SU-DHL-6 (cell line): Measurements from ENCODE around the gene TKFC.

Source experiments
- H2AFZ ChIP-seq: fragments of 200-600 bp; sonication (generic); 2 replicates; pipeline ENCODE4 v1.6.1; 2014; ENCODE audit warnings: low read depth, mild to moderate bottlenecking, moderate library complexity, mixed read lengths, antibody characterized with exemption, low read length; ENCODE audit not compliant: severe bottlenecking
- H3F3A ChIP-seq: fragments of 200-600 bp; shearing (Covaris generic); 2 replicates; pipeline ENCODE4 v1.6.0; 2016; ENCODE audit warnings: antibody characterized with exemption, mild to moderate bottlenecking; ENCODE audit not compliant: insufficient read depth
- H3K27ac ChIP-seq: fragments of 200-600 bp; sonication (generic); 2 replicates; pipeline ENCODE4 v1.5.1; 2016; ENCODE audit warnings: low read depth, mild to moderate bottlenecking, low read length, moderate library complexity, mixed read lengths
- H3K27me3 ChIP-seq: fragments of 200-600 bp; sonication (generic), shearing (Covaris generic); 2 replicates; pipeline ENCODE4 v1.6.0; 2014; ENCODE audit warnings: mild to moderate bottlenecking, low read length
- H3K36me3 ChIP-seq: fragments of 200-600 bp; sonication (generic); 2 replicates; pipeline ENCODE4 v1.6.1; 2014; ENCODE audit warnings: mild to moderate bottlenecking, low read length, mixed read lengths
- H3K4me2 ChIP-seq: fragments of 300-600, 200-600 bp; shearing (Covaris generic), sonication (generic); 2 replicates; pipeline ENCODE4 v1.6.0; 2014; ENCODE audit warnings: low read length, low read depth, mild to moderate bottlenecking; ENCODE audit not compliant: poor library complexity, severe bottlenecking
- H3K4me3 ChIP-seq: fragments of 200-600 bp; sonication (generic); 2 replicates; pipeline ENCODE4 v1.5.1; 2014; ENCODE audit warnings: antibody characterized with exemption, low read length, mild to moderate bottlenecking, mixed read lengths; ENCODE audit not compliant: insufficient read depth, poor library complexity, severe bottlenecking
- H3K79me2 ChIP-seq: fragments of 200-600 bp; sonication (generic); 2 replicates; pipeline ENCODE4 v1.6.1; 2014; ENCODE audit warnings: mild to moderate bottlenecking, low read length, moderate library complexity; ENCODE audit not compliant: insufficient read depth
- H3K9ac ChIP-seq: fragments of 200-600 bp; sonication (generic); 2 replicates; pipeline ENCODE4 v1.7.0; 2014; ENCODE audit warnings: mild to moderate bottlenecking, low read length
- H3K9me2 ChIP-seq: fragments of 200-600 bp; sonication (generic); replicated peaks from 2 replicates; pipeline ENCODE4 v1.6.1; 2014; ENCODE audit warnings: low read length; ENCODE audit not compliant: insufficient read depth
- H3K9me3 ChIP-seq: fragments of 200-600 bp; sonication (generic); 2 replicates; pipeline ENCODE4 v1.6.1; 2014; ENCODE audit warnings: low read length, mixed read lengths; ENCODE audit not compliant: insufficient read depth
- H4K20me1 ChIP-seq: fragments of 200-600 bp; sonication (generic); 2 replicates; pipeline ENCODE4 v1.6.1; 2014; ENCODE audit warnings: low read depth, mild to moderate bottlenecking, antibody characterized with exemption, low read length, moderate library complexity, mixed read lengths
- EZH2phosphoT487 ChIP-seq: fragments of 200-600 bp; sonication (generic), shearing (Covaris generic); conservative IDR thresholded peaks from 2 replicates; pipeline ENCODE4 v1.6.1; 2018; ENCODE audit warnings: mild to moderate bottlenecking, antibody characterized with exemption, low read length, moderate library complexity, mixed read lengths
- TF ChIP-seq, protein P1 (sequence below): fragments of 200-600 bp; sonication (generic); IDR thresholded peaks from one replicate; pipeline ENCODE4 v1.5.1; 2017; ENCODE audit warnings: antibody characterized with exemption, mild to moderate bottlenecking, low read length, moderate library complexity; ENCODE audit not compliant: insufficient read depth, poor library complexity, severe bottlenecking

The TKFC gene

DNA sequence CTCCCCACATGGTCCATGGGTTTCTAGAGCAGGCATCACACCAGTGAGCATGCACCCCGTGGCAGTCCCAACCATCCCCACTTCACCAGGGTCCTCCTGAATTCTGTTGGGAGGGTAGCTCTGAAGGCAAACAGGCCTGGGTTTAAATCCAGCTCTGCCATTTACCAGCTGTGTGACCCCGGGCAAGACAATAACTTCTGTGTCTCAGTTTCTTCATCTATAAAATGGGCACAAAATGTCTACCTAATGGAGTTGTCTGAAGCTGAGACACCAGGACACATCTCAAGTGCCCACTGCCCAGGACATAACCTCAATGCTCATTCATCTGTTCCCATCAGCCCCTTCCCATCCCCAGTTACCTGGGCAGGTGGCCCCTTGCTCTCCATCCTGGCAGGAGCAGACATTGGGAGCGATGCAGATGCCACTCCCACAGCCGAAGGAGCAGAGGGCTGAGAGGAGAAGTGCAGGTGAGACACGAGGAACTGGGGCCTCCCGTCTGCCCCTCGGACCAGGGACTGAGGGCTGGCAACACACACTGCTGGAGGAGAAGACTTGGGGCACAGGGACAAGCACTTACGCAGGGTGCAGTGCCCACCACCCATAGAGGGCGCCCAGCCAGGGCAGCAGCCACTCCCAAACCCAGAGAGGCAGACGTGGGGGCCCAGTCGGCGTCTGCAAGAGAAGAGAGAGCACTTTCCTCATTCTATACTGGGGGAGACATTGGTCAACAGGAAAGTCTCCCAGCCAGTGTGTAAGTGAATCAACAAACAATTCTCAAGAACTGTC lies 41.9 kb upstream of the TKFC start:
- Histone ChIP-seq H3K79me2 (peaks cover 39% of the 10 kb centered on the region), H3K27me3 (no peaks in the 10 kb centered on the region), H3K4me3 (no peak overlapping the region), H3K9me3 (no peaks in the 10 kb centered on the region), H3K36me3 (no peaks in the 10 kb centered on the region), H4K20me1 (no peaks in the 10 kb centered on the region), H3F3A (peaks cover 9% of the 10 kb centered on the region), H3K27ac (no peak overlapping the region), H3K4me2 (no peak overlapping the region), H2AFZ (no peak overlapping the region), H3K9ac (no peak overlapping the region), H3K9me2 (no peaks in the 10 kb centered on the region)
- no peak for TF ChIP-seq EZH2phosphoT487
- TF ChIP-seq, protein P1, sequence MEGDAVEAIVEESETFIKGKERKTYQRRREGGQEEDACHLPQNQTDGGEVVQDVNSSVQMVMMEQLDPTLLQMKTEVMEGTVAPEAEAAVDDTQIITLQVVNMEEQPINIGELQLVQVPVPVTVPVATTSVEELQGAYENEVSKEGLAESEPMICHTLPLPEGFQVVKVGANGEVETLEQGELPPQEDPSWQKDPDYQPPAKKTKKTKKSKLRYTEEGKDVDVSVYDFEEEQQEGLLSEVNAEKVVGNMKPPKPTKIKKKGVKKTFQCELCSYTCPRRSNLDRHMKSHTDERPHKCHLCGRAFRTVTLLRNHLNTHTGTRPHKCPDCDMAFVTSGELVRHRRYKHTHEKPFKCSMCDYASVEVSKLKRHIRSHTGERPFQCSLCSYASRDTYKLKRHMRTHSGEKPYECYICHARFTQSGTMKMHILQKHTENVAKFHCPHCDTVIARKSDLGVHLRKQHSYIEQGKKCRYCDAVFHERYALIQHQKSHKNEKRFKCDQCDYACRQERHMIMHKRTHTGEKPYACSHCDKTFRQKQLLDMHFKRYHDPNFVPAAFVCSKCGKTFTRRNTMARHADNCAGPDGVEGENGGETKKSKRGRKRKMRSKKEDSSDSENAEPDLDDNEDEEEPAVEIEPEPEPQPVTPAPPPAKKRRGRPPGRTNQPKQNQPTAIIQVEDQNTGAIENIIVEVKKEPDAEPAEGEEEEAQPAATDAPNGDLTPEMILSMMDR = peak; percentile 39

GRCh38 chr11:61292356-61292755 lies 40.7 kb upstream of the TKFC start:
- Histone ChIP-seq H3K9me3 (no peaks in the 10 kb centered on the region), H3K4me2 (no peak overlapping the region)
- TF ChIP-seq, protein P1 = no peak
- no peak for TF ChIP-seq EZH2phosphoT487

GRCh38 chr11:61293867-61294716 lies 38.9 kb upstream of the TKFC start:
- H3K79me2 ChIP-seq = peaks cover 39% of the 10 kb centered on the region
- peak overlapping the region; percentile 99 for H3K9ac ChIP-seq
- peaks cover 16% of the 10 kb centered on the region for H3F3A ChIP-seq
- no peaks in the 10 kb centered on the region for H4K20me1 ChIP-seq
- H3K36me3 ChIP-seq = no peaks in the 10 kb centered on the region
- H2AFZ ChIP-seq = peak overlapping the region; percentile 69
- H3K27me3 ChIP-seq = no peaks in the 10 kb centered on the region
- peak overlapping the region; percentile 99 for H3K4me2 ChIP-seq
- H3K4me3 ChIP-seq = peak overlapping the region; percentile 81
- H3K9me2 ChIP-seq = no peaks in the 10 kb centered on the region
- H3K9me3 ChIP-seq = no peaks in the 10 kb centered on the region
- no peak for TF ChIP-seq EZH2phosphoT487
- TF ChIP-seq, protein P1 = no peak
- peak overlapping the region; percentile 88 for H3K27ac ChIP-seq

More at GRCh38 chr11:61292356-61292755, 40.7 kb upstream of the TKFC start:
- Histone ChIP-seq H3K27ac (peak overlapping the region; percentile 21; the same call in 1 of the 2 replicates), H3K36me3 (no peaks in the 10 kb centered on the region), H2AFZ (no peak overlapping the region), H3K79me2 (peaks cover 39% of the 10 kb centered on the region), H4K20me1 (no peaks in the 10 kb centered on the region), H3K9ac (no peak overlapping the region), H3F3A (peaks cover 12% of the 10 kb centered on the region), H3K9me2 (no peaks in the 10 kb centered on the region), H3K27me3 (no peaks in the 10 kb centered on the region), H3K4me3 (no peak overlapping the region)
